Measurements from ENCODE around the gene TYK2.

Gene TYK2

DNA sequence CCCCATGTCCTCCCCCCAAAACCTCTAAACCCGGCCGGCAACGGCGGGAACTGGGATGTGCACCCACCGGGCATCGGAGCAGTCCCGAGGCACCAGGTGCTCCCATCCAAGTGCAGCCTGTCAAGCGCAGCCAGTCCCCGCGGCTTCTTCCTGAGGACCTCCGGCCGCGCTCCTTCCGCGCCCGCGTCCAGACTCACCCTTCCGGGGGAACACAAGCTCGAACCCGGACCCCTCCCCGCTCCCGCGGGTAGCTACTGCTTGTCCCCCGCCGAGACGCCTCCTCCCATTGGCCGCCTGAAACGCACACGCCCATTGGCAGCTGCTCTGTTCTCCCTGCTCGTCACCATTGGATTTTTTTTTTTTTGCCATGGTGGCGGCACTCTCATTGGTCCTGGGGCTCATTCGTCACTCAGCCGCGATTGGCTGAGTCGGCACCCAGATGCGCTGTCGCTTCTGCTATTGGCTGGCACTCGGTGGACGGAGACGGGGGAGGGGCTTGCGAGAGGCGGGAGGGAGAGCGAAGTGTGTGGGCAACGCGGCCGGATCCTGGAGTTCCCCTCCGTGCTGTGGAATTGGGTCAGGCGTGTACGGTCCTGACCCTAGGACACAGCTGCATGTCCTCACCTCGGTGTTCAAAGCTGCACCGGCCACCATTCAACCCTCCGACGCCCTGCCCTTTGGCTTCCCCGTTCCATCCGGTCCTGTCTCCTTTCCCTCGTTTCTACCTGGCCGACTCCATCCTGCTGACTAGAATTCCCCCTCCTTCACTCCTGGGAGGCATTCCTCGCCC, at the start of gene TYK2:
TSS of gene TYK2 (minus strand) at position 260 of the 790 bp plus-strand sequence. CDS start 2,166 bp downstream, outside the sequence.
- Mint-ChIP-seq H3K36me3 (ENCODE audit: low read depth) (peaks cover 19% of the 10 kb centered on the region), H3K27me3 (no peaks in the 10 kb centered on the region), H3K4me1 (ENCODE audit: low read depth) (peaks cover 24% of the 10 kb centered on the region), H3K27ac (peak within 1 kb of the TSS; percentile 94), H3K9me3 (no peaks in the 10 kb centered on the region), H3K4me3 (peak within 1 kb of the TSS; percentile 90)

DNA sequence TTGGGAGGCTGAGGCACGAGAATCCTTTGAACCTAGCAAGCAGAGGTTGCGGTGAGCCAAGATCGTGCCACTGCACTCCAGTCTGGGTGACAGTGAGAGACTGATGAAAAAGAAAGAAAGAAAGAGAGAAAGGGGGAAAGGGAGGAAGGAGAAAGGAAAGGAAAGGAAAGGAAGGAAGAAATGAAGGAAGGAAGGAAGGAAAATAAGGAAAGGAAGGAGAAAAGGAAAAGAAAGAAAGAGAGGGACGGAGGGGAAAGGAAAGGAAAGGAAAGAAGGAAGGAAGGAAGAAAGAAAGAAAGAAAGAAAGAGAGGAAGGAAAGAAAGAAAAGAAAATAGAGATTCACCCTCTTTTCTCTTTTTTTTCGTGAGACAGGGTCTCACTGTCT, 48.6 kb upstream of the TYK2 start:
- Mint-ChIP-seq H3K27ac (peak overlapping the region; percentile 53), H3K36me3 (ENCODE audit: low read depth) (peaks cover 9% of the 10 kb centered on the region), H3K4me1 (ENCODE audit: low read depth) (peaks cover 91% of the 10 kb centered on the region), H3K9me3 (no peaks in the 10 kb centered on the region), H3K27me3 (peaks cover 22% of the 10 kb centered on the region), H3K4me3 (no peak overlapping the region)

DNA sequence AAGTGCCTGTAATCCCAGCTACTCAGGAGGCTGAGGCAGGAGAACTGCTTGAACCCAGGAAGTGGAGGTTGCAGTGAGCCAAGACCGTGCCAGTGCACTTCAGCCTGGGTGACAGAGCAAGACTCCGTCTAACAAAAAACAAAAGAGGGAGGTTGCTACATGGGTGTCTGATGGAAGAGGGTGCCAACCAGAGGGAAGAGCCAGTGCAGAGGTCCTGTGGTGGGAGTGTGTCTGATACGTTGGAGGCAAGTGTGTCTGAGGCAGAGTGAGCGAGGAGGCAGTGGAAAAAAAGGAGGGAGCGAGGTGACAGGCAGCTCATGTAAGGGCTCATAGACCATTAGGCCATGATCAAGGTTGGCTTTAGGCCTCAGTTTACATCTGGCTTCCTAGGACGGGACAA, 46.8 kb upstream of the TYK2 start:
- H3K4me1 Mint-ChIP-seq (ENCODE audit: low read depth) = peaks cover 88% of the 10 kb centered on the region
- H3K27me3 Mint-ChIP-seq = peaks cover 30% of the 10 kb centered on the region
- H3K27ac Mint-ChIP-seq = peak overlapping the region; percentile 56
- H3K4me3 Mint-ChIP-seq = no peak overlapping the region
- H3K9me3 Mint-ChIP-seq = no peaks in the 10 kb centered on the region
- peaks cover 5% of the 10 kb centered on the region for H3K36me3 Mint-ChIP-seq (ENCODE audit: low read depth)

DNA sequence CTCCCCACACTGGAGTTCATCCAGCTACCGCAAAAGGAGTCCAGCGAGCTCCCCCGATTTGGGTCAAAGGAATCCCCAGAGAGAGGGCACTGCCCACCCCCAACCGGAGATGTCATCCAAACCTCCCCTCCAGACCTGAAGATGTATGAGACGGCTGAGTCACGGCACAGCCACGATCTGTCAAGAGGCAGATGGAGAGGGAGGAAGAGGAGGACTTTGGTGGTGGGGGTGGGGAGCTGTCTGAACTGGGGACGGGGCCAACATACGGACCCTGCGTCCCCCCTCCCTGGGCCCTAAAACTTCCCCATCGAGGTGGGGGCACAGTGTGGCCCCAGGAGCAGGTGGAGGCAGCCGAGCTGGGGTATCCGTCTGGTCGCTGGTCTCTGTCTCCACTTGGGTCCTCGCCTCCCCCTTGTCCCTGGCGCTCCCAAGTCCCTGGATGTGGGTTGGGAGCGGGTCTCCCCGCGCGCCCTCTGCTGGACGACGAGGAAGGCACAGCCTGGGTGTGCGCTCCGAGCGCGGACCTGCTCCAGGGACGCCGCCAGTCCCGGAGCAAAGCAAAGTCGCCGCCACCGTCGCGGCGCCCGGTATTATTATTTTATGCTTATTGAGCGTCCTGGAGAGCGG, 43.8 kb upstream of the TYK2 start:
- Mint-ChIP-seq H3K27ac (peak overlapping the region; percentile 26), H3K27me3 (peaks cover 31% of the 10 kb centered on the region), H3K9me3 (no peaks in the 10 kb centered on the region), H3K4me1 (ENCODE audit: low read depth) (peaks cover 87% of the 10 kb centered on the region), H3K4me3 (peak overlapping the region; percentile 78), H3K36me3 (ENCODE audit: low read depth) (no peaks in the 10 kb centered on the region)

DNA sequence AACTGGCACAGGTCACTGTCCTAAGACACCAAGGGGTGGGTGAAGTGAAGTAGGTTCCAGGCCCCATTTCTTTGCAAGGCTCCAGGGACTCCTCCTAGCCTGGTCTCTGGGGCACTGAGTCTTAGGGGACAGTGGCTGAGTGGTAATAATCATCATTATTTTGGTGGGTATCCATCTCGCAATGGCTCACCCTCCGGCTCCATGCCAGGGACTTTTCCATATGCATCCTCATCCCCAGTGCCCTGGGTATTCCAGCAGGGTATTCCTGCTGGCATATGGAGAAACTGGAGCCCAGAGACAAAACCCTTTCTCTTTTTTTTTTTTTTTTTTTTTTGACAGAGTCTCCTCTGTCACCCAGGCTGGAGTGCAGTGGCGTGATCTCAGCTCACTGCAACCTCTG, 42.5 kb upstream of the TYK2 start:
- H3K9me3 Mint-ChIP-seq = no peaks in the 10 kb centered on the region
- no peaks in the 10 kb centered on the region for H3K36me3 Mint-ChIP-seq (ENCODE audit: low read depth)
- H3K4me3 Mint-ChIP-seq = no peak overlapping the region
- peaks cover 37% of the 10 kb centered on the region for H3K27me3 Mint-ChIP-seq
- peaks cover 84% of the 10 kb centered on the region for H3K4me1 Mint-ChIP-seq (ENCODE audit: low read depth)
- no peak overlapping the region for H3K27ac Mint-ChIP-seq

DNA sequence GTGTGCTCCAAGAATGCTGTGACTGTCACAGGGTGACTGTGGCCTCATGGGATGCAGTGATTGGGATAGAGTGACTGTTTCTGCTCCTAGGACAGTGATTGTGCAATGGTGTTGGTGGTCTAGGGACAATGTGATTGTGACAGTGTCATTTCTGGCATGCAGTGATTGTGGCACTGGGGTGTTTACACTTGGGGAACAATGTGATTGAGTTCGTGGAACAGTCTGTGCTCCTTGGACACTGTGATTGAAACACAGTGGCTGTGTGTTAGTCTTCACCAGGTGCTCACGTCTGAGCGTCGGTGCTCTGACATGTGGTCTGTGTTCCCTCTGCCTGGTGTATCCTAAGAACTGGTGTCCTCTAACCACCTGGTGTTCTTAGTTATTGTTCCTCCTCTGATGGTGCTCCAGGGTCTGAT, 41.7 kb upstream of the TYK2 start:
- Mint-ChIP-seq H3K36me3 (ENCODE audit: low read depth) (no peaks in the 10 kb centered on the region), H3K4me3 (peak overlapping the region; percentile 83), H3K27ac (peak overlapping the region; percentile 21), H3K9me3 (no peaks in the 10 kb centered on the region), H3K4me1 (ENCODE audit: low read depth) (peaks cover 78% of the 10 kb centered on the region), H3K27me3 (peaks cover 38% of the 10 kb centered on the region)

DNA sequence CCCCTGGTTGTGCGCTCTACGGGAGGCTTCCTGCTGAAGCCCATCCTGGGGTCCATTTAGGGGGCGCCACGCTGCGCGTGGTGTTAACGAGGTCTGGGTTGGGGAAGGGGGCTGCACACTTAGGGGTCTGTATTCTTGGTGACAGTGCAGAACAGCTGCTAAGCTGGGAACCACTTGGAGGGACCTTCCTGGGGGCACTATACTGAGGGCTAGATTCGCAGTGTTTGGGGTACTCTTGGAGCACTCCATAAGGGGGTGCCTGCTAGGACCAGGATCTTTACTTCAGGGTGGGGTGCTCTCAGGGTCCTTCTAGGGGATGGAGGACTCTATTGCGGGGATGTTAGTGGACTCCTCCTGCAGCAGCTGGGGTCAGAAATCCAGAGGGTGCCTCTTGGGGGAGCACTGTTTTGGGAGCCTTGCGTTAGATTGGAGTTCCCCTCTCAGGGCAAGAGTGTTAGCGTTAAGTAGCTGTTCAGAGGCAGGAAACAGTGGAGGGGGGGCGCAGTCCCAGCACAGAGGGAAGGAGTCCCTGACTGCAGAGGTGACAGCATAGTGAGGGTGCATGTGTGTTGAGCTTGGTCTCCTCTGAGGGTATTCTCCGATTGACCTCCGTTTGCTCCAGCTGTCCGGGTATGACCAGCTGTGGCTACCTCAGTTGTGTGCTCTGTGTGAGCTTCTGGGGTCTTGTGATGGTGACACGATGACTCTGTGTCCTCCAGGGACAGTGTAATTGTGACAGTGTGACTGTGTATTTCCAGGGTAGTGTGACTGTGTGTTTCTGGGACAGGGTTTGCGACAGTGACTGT, 41.1 kb upstream of the TYK2 start:
- H3K4me3 Mint-ChIP-seq = peak overlapping the region; percentile 83
- peak overlapping the region; percentile 21 for H3K27ac Mint-ChIP-seq
- H3K4me1 Mint-ChIP-seq (ENCODE audit: low read depth) = peaks cover 78% of the 10 kb centered on the region
- peaks cover 44% of the 10 kb centered on the region for H3K27me3 Mint-ChIP-seq
- H3K36me3 Mint-ChIP-seq (ENCODE audit: low read depth) = no peaks in the 10 kb centered on the region
- no peaks in the 10 kb centered on the region for H3K9me3 Mint-ChIP-seq

DNA sequence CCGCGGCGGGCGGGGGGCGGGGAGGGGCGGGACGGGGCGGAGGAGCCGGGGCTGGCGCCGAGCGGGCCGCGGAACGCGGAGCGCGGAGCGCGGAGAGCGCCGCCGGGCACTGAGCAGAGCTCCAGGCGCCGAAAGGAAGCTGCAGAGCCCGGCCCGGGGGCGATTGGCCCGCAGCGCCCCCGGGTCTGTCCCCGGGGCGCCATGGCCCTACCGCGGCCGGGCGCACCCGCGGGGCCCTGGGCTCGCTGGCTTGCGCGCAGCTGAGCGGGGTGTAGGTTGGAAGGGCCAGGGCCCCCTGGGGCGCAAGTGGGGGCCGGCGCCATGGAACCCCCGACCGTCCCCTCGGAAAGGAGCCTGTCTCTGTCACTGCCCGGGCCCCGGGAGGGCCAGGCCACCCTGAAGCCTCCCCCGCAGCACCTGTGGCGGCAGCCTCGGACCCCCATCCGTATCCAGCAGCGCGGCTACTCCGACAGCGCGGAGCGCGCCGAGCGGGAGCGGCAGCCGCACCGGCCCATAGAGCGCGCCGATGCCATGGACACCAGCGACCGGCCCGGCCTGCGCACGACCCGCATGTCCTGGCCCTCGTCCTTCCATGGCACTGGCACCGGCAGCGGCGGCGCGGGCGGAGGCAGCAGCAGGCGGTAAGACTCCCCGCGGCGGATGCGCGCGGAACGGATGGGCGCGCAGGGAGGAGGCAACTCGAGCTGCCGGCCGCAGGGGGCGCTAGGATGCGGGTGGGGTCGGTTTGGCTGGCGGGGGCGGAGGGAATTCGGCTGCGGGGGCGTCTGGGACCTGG, 40.3 kb upstream of the TYK2 start, which contains the start of gene PDE4A:
TSS of gene PDE4A (plus strand) at position 95 of the 796 bp plus-strand sequence. CDS start at position 322, 227 bp downstream.
- H3K4me1 Mint-ChIP-seq (ENCODE audit: low read depth) = peaks cover 77% of the 10 kb centered on the region
- no peaks in the 10 kb centered on the region for H3K9me3 Mint-ChIP-seq
- peak within 1 kb of the TSS; percentile 98 for H3K27ac Mint-ChIP-seq
- no peaks in the 10 kb centered on the region for H3K36me3 Mint-ChIP-seq (ENCODE audit: low read depth)
- H3K4me3 Mint-ChIP-seq = peak within 1 kb of the TSS; percentile 91
- H3K27me3 Mint-ChIP-seq = peaks cover 44% of the 10 kb centered on the region

DNA sequence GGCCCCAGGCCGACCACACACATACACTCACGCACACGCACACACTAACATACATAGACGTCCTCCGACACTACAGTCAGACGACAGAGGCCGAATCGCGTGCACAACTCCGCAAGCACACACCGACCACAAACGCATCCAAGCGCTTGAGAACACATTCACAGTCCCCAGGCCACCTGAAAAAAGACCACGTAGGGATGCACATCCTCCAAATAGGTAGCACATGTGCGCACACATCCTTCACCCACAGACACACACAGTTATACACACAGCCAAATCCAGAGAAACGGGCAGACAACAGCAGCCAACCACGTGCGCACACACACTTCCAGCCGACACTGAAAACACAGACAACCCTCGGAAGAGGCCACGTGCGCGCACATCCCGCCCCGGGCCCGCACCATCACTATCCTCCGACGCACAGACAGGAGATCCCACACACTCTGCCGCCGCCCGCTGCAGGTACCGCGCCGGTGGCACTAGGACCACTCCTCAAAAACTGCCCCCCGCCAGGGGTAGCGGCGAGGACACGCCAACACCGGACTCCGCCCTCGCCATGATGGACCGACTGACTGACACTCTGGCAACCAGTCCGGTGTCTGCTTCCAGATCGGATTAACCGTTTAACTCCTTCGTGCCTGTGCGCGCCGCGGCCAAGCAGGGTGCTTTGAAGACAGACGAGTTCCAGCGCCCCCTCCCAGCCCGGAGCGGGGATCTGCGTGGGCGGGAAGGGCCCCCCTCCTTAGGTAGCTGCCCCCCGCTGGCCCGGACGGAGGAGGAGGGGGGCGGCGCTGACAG, 39.5 kb upstream of the TYK2 start:
- H3K9me3 Mint-ChIP-seq = no peaks in the 10 kb centered on the region
- peak overlapping the region; percentile 98 for H3K27ac Mint-ChIP-seq
- H3K4me3 Mint-ChIP-seq = peak overlapping the region; percentile 91
- peaks cover 44% of the 10 kb centered on the region for H3K27me3 Mint-ChIP-seq
- peaks cover 72% of the 10 kb centered on the region for H3K4me1 Mint-ChIP-seq (ENCODE audit: low read depth)
- no peaks in the 10 kb centered on the region for H3K36me3 Mint-ChIP-seq (ENCODE audit: low read depth)

DNA sequence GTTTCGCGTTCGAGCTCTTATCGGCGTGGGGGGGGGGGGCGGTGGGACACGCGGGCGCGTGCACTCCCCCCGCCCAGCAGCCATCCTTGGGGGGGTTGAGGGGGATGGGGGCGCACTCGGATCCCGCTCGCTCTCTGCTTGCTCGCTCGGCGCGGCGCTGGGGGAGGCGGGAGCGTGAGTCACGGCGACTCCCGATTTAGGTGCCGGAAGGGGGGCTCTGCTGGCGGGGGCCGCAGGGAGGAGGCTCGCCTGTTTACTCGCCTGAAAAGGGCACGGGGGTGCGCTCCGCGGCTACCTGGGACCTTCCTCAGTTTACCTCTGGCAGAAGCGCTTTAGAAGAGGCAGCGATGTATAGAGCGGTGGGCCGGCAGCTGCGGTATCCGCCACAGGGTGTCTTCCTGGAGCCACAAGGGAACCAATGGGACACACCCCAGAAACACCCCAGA, 38.9 kb upstream of the TYK2 start:
- Mint-ChIP-seq H3K36me3 (ENCODE audit: low read depth) (no peaks in the 10 kb centered on the region), H3K27ac (peak overlapping the region; percentile 98), H3K9me3 (no peaks in the 10 kb centered on the region), H3K4me1 (ENCODE audit: low read depth) (peaks cover 67% of the 10 kb centered on the region), H3K4me3 (peak overlapping the region; percentile 91), H3K27me3 (peaks cover 44% of the 10 kb centered on the region)

DNA sequence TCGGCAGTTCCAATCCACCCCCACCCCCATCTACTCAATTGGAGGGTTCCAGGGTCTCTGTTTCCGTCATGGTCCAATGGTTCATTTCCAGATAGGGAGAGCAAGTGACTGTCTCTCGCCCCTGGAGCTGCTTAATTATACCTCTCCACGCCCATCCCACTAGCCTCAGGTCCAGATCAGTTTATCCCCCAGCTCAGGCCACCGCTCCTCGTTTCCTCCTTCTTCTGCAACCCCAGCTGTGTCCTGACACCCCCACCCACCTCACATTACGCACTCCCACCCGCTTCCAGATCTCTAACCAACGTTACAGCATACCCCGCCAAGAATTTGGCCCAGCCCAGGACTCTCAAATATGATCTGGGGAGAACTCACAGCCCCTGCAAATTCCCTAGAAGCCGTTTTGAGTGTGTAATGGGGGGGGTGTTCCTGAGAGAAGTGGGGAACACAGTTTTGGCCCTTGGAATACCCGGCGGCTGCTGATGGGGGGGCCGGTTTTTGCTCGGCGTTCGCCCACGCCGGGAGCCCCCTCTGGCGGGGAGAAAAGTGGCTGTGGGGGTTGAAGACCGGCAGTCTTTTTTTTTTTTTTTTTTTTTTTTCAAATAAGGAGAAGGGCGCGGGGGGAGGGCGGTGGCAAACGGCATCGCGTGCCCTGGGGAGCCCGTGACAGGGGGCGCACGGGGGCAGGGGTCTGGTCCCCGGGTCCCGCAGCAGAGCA, 38.3 kb upstream of the TYK2 start:
- peaks cover 64% of the 10 kb centered on the region for H3K4me1 Mint-ChIP-seq (ENCODE audit: low read depth)
- peaks cover 44% of the 10 kb centered on the region for H3K27me3 Mint-ChIP-seq
- H3K9me3 Mint-ChIP-seq = no peaks in the 10 kb centered on the region
- H3K4me3 Mint-ChIP-seq = peak overlapping the region; percentile 69
- peak overlapping the region; percentile 65 for H3K27ac Mint-ChIP-seq
- H3K36me3 Mint-ChIP-seq (ENCODE audit: low read depth) = no peaks in the 10 kb centered on the region

DNA sequence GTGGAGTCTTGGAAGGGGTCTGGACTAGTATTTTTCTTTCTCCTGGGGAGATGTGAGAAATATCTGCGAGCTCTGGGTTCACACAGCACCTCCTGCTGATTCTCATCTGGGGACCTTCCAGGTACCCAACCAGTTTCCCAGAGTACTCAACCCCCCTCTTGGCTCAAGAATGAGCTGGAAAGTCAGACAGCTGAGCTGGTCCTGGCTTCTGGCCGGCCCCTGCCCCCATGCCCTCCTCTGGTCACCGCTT, 37.8 kb upstream of the TYK2 start:
- Mint-ChIP-seq H3K27ac (peak overlapping the region; percentile 65), H3K27me3 (peaks cover 39% of the 10 kb centered on the region), H3K4me1 (ENCODE audit: low read depth) (peaks cover 62% of the 10 kb centered on the region), H3K36me3 (ENCODE audit: low read depth) (no peaks in the 10 kb centered on the region), H3K9me3 (no peaks in the 10 kb centered on the region), H3K4me3 (peak overlapping the region; percentile 69)

DNA sequence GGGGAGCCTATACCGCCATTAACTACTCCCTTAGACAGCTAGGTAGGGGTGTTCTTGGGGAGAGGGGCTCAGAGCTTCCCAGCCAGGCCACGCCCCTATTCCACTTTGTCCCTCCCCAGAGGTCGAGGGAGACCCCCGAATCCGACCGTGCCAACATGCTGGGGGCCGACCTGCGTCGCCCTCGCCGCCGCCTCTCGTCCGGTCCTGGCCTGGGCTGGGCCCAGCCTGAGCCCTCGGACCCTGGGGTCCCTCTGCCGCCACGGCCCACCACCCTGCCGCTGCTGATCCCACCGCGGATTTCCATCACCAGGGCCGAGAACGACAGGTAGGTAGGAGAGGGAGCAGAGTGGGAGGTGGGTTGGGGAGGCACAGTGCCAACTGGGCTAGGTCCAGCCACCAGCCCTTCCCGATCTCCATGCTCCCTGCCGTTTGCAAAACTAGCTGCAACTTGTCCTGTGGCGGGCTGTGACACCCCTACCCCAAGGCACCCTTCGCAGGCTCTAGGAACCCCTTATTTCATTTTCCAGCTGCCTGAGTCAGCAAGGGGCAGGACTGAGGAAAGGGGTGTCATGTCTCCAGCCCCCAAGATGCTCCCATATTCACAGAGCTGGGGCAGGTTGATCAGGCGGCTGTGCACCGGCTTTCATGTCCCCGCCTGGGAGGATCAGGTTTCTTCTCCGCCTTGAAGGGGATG, 37.3 kb upstream of the TYK2 start:
- peak overlapping the region; percentile 69 for H3K4me3 Mint-ChIP-seq
- no peaks in the 10 kb centered on the region for H3K36me3 Mint-ChIP-seq (ENCODE audit: low read depth)
- peaks cover 39% of the 10 kb centered on the region for H3K27me3 Mint-ChIP-seq
- peaks cover 67% of the 10 kb centered on the region for H3K4me1 Mint-ChIP-seq (ENCODE audit: low read depth)
- H3K27ac Mint-ChIP-seq = no peak overlapping the region
- H3K9me3 Mint-ChIP-seq = no peaks in the 10 kb centered on the region
